K562 (cell line): ENCODE data around the gene CFAP53. TPM values are rescaled to one million over a fixed set of nuclear protein-coding genes. Genes with fewer than 3 reads are reported as not detected.

ENCODE experiments used
- ATAC-seq: fragments of 200-7000 bp; cut with Tn5 transposase; 3 replicates; pipeline ENCODE4 v1.9.1; 2020; ENCODE audit warnings: moderate library complexity
- BruUV-seq: library from RNA; stranded (reverse); fragments of 400-500 nt; replicated peaks from 2 replicates; lab custom pipeline; 2021; lab: Mats Ljungman, UMichigan
- CTCF ChIA-PET: fragments of 300-600 bp; formaldehyde crosslinking; extraction: SDS; loops from one replicate; lab custom pipeline; 2021; ENCODE audit warnings: low intra/inter-chr PET ratio; lab: Yijun Ruan, JAX
- POLR2A ChIA-PET: fragments of 300-600, 350-650 bp; sonication (Branson Sonifier 250); formaldehyde crosslinking; extraction: SDS; loops from one replicate; lab custom pipeline; 2021; ENCODE audit warnings: antibody characterized with exemption, inconsistent platforms; lab: Yijun Ruan, JAX
- DNase-seq, 4 experiments: peaks; one replicate each; pipeline versions ENCODE4 v3.0.0 to v3.0.0-alpha.2; 2011 to 2018; ENCODE audit warnings: low spot score in 3 of 4, mixed read lengths in 3 of 4; ENCODE audit errors: extremely low read depth in 1 of 4
- FAIRE-seq: peaks from 2 replicates; lab custom pipeline; 2011; peaks lifted over from hg19 to GRCh38; lab: Jason Lieb, UNC
- H2AFZ ChIP-seq: 2 replicates; pipeline ENCODE4 v1.6.0; 2011; ENCODE audit warnings: low read depth, low read length, control low read depth, inconsistent platforms
- H3K27ac ChIP-seq: fragments of 200-600 bp; 3 replicates; pipeline ENCODE4 v1.8.0; 2011; ENCODE audit warnings: low read depth, mild to moderate bottlenecking, control low read depth, inconsistent platforms, low read length, moderate library complexity, mixed read lengths; ENCODE audit errors: extremely low read depth
- H3K27me3 ChIP-seq, 2 experiments: fragments of 300-600 bp in 1 of 2; 2 replicates in 1 of 2; 3 replicates in 1 of 2; pipeline versions ENCODE4 v1.6.0 to v1.8.0; 2011; ENCODE audit warnings: inconsistent platforms in 2 of 2, low read length in 2 of 2, mild to moderate bottlenecking in 1 of 2, mixed read lengths in 1 of 2, moderate library complexity in 1 of 2; ENCODE audit not compliant: control insufficient read depth in 2 of 2, insufficient read depth in 2 of 2
- H3K36me3 ChIP-seq: fragments of 300-600 bp; 3 replicates; pipeline ENCODE4 v1.8.0; 2011; ENCODE audit warnings: mild to moderate bottlenecking, low read length, inconsistent platforms; ENCODE audit not compliant: control insufficient read depth, insufficient read depth
- H3K4me1 ChIP-seq, 2 experiments: fragments of 200-600 bp in 1 of 2; replicated peaks in 1 of 2; 2 replicates in 1 of 2; 3 replicates in 1 of 2; pipeline versions ENCODE4 v1.5.1 to v1.8.0; 2011; ENCODE audit warnings: inconsistent platforms in 2 of 2, low read length in 2 of 2, mild to moderate bottlenecking in 1 of 2, mixed read lengths in 1 of 2, moderate library complexity in 1 of 2; ENCODE audit not compliant: control insufficient read depth in 2 of 2, insufficient read depth in 2 of 2
- H3K4me2 ChIP-seq: 2 replicates; pipeline ENCODE4 v1.6.1; 2011; ENCODE audit warnings: low read length, control low read depth, inconsistent platforms, mixed read lengths; ENCODE audit not compliant: insufficient read depth
- H3K4me3 ChIP-seq: fragments of 200-600 bp; sonication (generic), shearing (Covaris generic); 2 replicates; pipeline ENCODE4 v1.5.1; 2016; ENCODE audit warnings: control low read depth, inconsistent platforms
- H3K79me2 ChIP-seq: fragments of 200-600 bp; 3 replicates; pipeline ENCODE4 v1.8.0; 2011; ENCODE audit warnings: low read length, inconsistent platforms; ENCODE audit not compliant: control insufficient read depth, insufficient read depth
- H3K9ac ChIP-seq, 2 experiments: 2 replicates each; pipeline versions ENCODE4 v1.6.0 to v1.6.1; 2011; ENCODE audit warnings: low read depth in 2 of 2, low read length in 2 of 2, control low read depth in 1 of 2, inconsistent platforms in 1 of 2, mild to moderate bottlenecking in 1 of 2, mixed read lengths in 1 of 2; ENCODE audit not compliant: insufficient read depth in 1 of 2
- H3K9me1 ChIP-seq: one replicate; pipeline ENCODE4 v1.6.0; 2011; ENCODE audit warnings: inconsistent platforms, mild to moderate bottlenecking, low read length, moderate library complexity; ENCODE audit not compliant: control insufficient read depth, insufficient read depth
- H3K9me3 ChIP-seq: replicated peaks from 2 replicates; pipeline ENCODE4 v1.5.1; 2011; ENCODE audit warnings: low read depth, low read length, inconsistent platforms; ENCODE audit not compliant: control insufficient read depth, insufficient read depth
- H4K20me1 ChIP-seq: replicated peaks from 2 replicates; pipeline ENCODE4 v1.6.1; 2011; ENCODE audit warnings: low read length, inconsistent platforms, mixed read lengths; ENCODE audit not compliant: control insufficient read depth, insufficient read depth
- ASH1L ChIP-seq: fragments of 450-650 bp; IDR thresholded peaks from 2 replicates; pipeline ENCODE4 v1.6.1; 2018; ENCODE audit warnings: borderline replicate concordance, mild to moderate bottlenecking, low read depth; ENCODE audit not compliant: partially characterized antibody
- CBX8 ChIP-seq: fragments of 200-600 bp; sonication (generic); IDR thresholded peaks from 2 replicates; pipeline ENCODE4 v1.6.1; 2012; ENCODE audit warnings: borderline replicate concordance, mixed run types, low read depth, mild to moderate bottlenecking, moderate library complexity, mixed read lengths, low read length, control low read depth, inconsistent platforms; ENCODE audit not compliant: poor library complexity, severe bottlenecking; ENCODE audit errors: extremely low read depth
- CEBPB ChIP-seq: fragments of 450-650 bp; IDR thresholded peaks from 2 replicates; pipeline ENCODE4 v1.6.1; 2016; ENCODE audit warnings: missing genetic modification characterization, missing compliant biosample characterization
- ELK3 ChIP-seq: fragments of 450-650 bp; formaldehyde crosslinking; IDR thresholded peaks from 2 replicates; pipeline ENCODE4 v1.4.0; 2020; ENCODE audit warnings: mild to moderate bottlenecking
- FOXO4 ChIP-seq: fragments of 450-650 bp; formaldehyde crosslinking; IDR thresholded peaks from 2 replicates; pipeline ENCODE4 v1.4.0; 2020; ENCODE audit warnings: mild to moderate bottlenecking, moderate library complexity
- KAT2B ChIP-seq: IDR thresholded peaks from one replicate; pipeline ENCODE4 v1.6.1; 2012; ENCODE audit warnings: low read depth, mild to moderate bottlenecking, control low read depth, inconsistent platforms, low read length, moderate library complexity
- POLR2AphosphoS2 ChIP-seq: IDR thresholded peaks from 2 replicates; pipeline ENCODE4 v1.6.1; 2012; ENCODE audit warnings: low read length, improper control_type of control experiment
- PRPF4 ChIP-seq: fragments of 200-400 bp; formaldehyde crosslinking; IDR thresholded peaks from one replicate; pipeline ENCODE4 v1.6.1; 2017; ENCODE audit warnings: low read length, low read depth, mild to moderate bottlenecking; ENCODE audit not compliant: insufficient read depth, poor library complexity, severe bottlenecking
- RFX1 ChIP-seq: fragments of 450-650 bp; IDR thresholded peaks from 2 replicates; pipeline ENCODE4 v1.6.1; 2016; ENCODE audit warnings: mild to moderate bottlenecking, moderate library complexity
- SLC30A9 ChIP-seq: fragments of 250-450 bp; sonication (Bioruptor Pico); IDR thresholded peaks from 2 replicates; pipeline ENCODE4 v1.8.0; 2022; ENCODE audit warnings: mild to moderate bottlenecking, moderate library complexity
- STAT5A ChIP-seq: IDR thresholded peaks from 2 replicates; pipeline ENCODE4 v1.6.1; 2012; ENCODE audit warnings: low read length, inconsistent platforms, borderline replicate concordance
- ZFX ChIP-seq: sonication (generic); formaldehyde crosslinking; IDR thresholded peaks from 2 replicates; pipeline ENCODE4 v1.8.0; 2022; ENCODE audit warnings: mild to moderate bottlenecking, missing genetic modification reagents, moderate library complexity
- ZNF224 ChIP-seq: sonication (generic); formaldehyde crosslinking; IDR thresholded peaks from 2 replicates; pipeline ENCODE4 v1.8.0; 2022; ENCODE audit warnings: mild to moderate bottlenecking, missing genetic modification reagents
- ZNF695 ChIP-seq: fragments of 450-650 bp; formaldehyde crosslinking; IDR thresholded peaks from 2 replicates; pipeline ENCODE4 v1.4.0; 2020; ENCODE audit warnings: mild to moderate bottlenecking, moderate library complexity
- ZNF79 ChIP-seq: fragments of 250-450 bp; sonication (Bioruptor Pico); IDR thresholded peaks from 2 replicates; pipeline ENCODE4 v1.4.0; 2020; ENCODE audit warnings: low read depth, mild to moderate bottlenecking, moderate library complexity
- WGBS: fragments of 100-300 bp; shearing (Covaris generic); methylation state at CpG from one replicate; pipeline ENCODE4 v1.1.6; 2016; ENCODE audit warnings: low coverage, mixed read lengths; ENCODE audit not compliant: insufficient coverage; ENCODE audit errors: missing lambda C conversion rate; 5-methylcytosine and 5-hydroxymethylcytosine counted together
- in situ Hi-C: fragments of 300-500 bp; cut with MboI; formaldehyde crosslinking; loops from 4 replicates; pipeline ENCODE4 v1.15.0; 2018; ENCODE audit warnings: inconsistent platforms, mixed read lengths
- intact Hi-C: fragments of 100-400 bp; cut with micrococcal nuclease; formaldehyde crosslinking; loops from 2 replicates; pipeline ENCODE4 v1.14.2; 2022
- polyA plus RNA-seq, 8 experiments: library from polyadenylated mRNA; depleted of rRNA in 4 of 8; stranded (reverse) in 5 of 8; unstranded in 3 of 8; fragments of >200 nt; fragmentation: Nextera tagmentation in 2 of 8; fragmentation: Illumina TruSeq in 1 of 8; extraction: Ambion mirVana in 2 of 8; extraction: Trizol in 1 of 8; gene quantifications; 2 replicates each; pipeline versions ENCODE4 v1.2.1 to v1.2.3, GENCODE V29; 2011 to 2014; ENCODE audit warnings: inconsistent platforms in 1 of 8, missing spikeins in 1 of 8
- total RNA-seq, 7 experiments: library from RNA; depleted of rRNA in 6 of 7; stranded (reverse); fragments of >200 nt in 6 of 7; fragmentation: Illumina TruSeq in 2 of 7; extraction: Trizol in 2 of 7; gene quantifications; 2 replicates each; pipeline versions ENCODE4 v1.2.1 to v1.2.3, GENCODE V29; 2011 to 2021; ENCODE audit warnings: low replicate concordance in 1 of 7

The CFAP53 gene
- total and polyA plus RNA-seq, 9 of the 15 experiments (the other 6 are each of a cell fraction or from before 2014, with no cell fraction given) = 0.21 to 1.9 (median 1.2) TPM

DNA sequence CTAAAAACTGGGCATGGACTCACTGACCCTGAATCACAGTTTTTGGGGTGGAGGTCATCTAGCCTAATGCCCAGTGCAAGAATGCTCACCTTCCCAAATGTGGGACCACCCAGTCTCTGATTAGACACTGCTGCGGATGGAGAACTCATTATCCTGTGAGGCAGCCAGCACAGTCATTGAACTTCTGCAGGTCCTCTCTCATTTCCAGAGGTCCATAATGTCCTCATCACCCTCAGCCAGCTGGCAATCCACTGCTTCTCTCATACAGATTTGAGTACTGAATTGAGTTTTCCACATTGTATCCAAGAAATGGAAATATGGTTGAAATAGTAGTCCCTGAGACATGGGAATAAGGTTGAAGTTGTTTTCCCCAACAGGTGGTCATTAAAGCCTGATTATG, 66.4 kb downstream of the CFAP53 start:
- no peaks in the 10 kb centered on the region for H3K9me1 ChIP-seq
- H3K9me3 ChIP-seq = no peaks in the 10 kb centered on the region
- ATAC-seq = no peak
- intact Hi-C loops (loop anchor here (5.0 to 10.0 kb wide), 4 partner anchors 145 to 335 kb away; no protein-coding TSS in a partner anchor), in situ Hi-C loops (loop anchor here (10.0 kb wide), 2 partner anchors 155 to 235 kb away; no protein-coding TSS in a partner anchor)
- TF ChIP-seq POLR2AphosphoS2 (no peak), ASH1L (no peak), FOXO4 (CRISPR knock-in tag) (no peak), ZNF695 (no peak), PRPF4 (no peak), ZNF224 (CRISPR knock-in tag) (no peak), ZNF79 (CRISPR knock-in tag) (no peak), SLC30A9 (no peak), KAT2B (no peak), ELK3 (CRISPR knock-in tag) (no peak), RFX1 (no peak), CBX8 (no peak), CEBPB (tag) (no peak), ZFX (CRISPR knock-in tag) (no peak), STAT5A (no peak)
- no TSS peak for BruUV-seq
- H3K79me2 ChIP-seq = no peaks in the 10 kb centered on the region
- peaks cover 0 to 4% of the 10 kb centered on the region in 2 experiments; a peak in 2 of 5 replicates for H3K4me1 ChIP-seq
- H3K9ac ChIP-seq = no peak overlapping the region
- H2AFZ ChIP-seq = no peak overlapping the region
- no peaks in the 10 kb centered on the region for H4K20me1 ChIP-seq
- no peak overlapping the region for H3K4me2 ChIP-seq
- no peak overlapping the region for H3K27ac ChIP-seq
- peaks cover 0 to 25% of the 10 kb centered on the region in 2 experiments; a peak in 3 of 5 replicates for H3K27me3 ChIP-seq
- FAIRE-seq = no peak
- CTCF ChIA-PET = no interaction called here
- H3K36me3 ChIP-seq = no peaks in the 10 kb centered on the region
- H3K4me3 ChIP-seq = no peak overlapping the region
- WGBS = 9% methylated on average over 1 of the region's 1 CpG
- POLR2A ChIA-PET = no interaction called here
- DNase-seq = no peak
